IPS-15b (cell line): ENCODE data around the gene EIF4G3.
"Not testable (repeated sequence)": the region's sequence is repeated elsewhere in the genome, so short reads cannot be mapped to it uniquely, and the experiment has no call there.

Source experiments
- H3K27me3 ChIP-seq: one replicate; pipeline ENCODE4 v1.6.1; 2013; ENCODE audit warnings: low read length; ENCODE audit not compliant: control insufficient read depth, insufficient read depth
- H3K36me3 ChIP-seq: one replicate; pipeline ENCODE4 v1.6.1; 2013; ENCODE audit warnings: low read length; ENCODE audit not compliant: control insufficient read depth, insufficient read depth
- H3K4me1 ChIP-seq: one replicate; pipeline ENCODE4 v1.6.1; 2013; ENCODE audit warnings: mild to moderate bottlenecking, low read length; ENCODE audit not compliant: control insufficient read depth, insufficient read depth
- H3K4me3 ChIP-seq: one replicate; pipeline ENCODE4 v1.5.1; 2013; ENCODE audit warnings: low read depth, low read length
- H3K9ac ChIP-seq: one replicate; pipeline ENCODE4 v1.6.1; 2013; ENCODE audit warnings: low read depth, mild to moderate bottlenecking, low read length
- H3K9me3 ChIP-seq: one replicate; pipeline ENCODE4 v1.6.1; 2013; ENCODE audit warnings: mild to moderate bottlenecking, low read length; ENCODE audit not compliant: control insufficient read depth, insufficient read depth

The EIF4G3 gene

GRCh38 chr1:21143138-21143537 is 33.6 kb downstream of the EIF4G3 start:
- no peak overlapping the region for H3K9ac ChIP-seq
- H3K36me3 ChIP-seq, result no peaks in the 10 kb centered on the region

GRCh38 chr1:21141030-21141429 is 35.7 kb downstream of the EIF4G3 start:
- no peak overlapping the region for H3K4me3 ChIP-seq
- no peaks in the 10 kb centered on the region for H3K27me3 ChIP-seq
- no peaks in the 10 kb centered on the region for H3K9me3 ChIP-seq
- no peaks in the 10 kb centered on the region for H3K4me1 ChIP-seq
- no peaks in the 10 kb centered on the region for H3K36me3 ChIP-seq
- H3K9ac ChIP-seq, result no peak overlapping the region

More at GRCh38 chr1:21143138-21143537, 33.6 kb downstream of the EIF4G3 start:
- Histone ChIP-seq H3K4me1 (no peaks in the 10 kb centered on the region), H3K9me3 (no peaks in the 10 kb centered on the region), H3K27me3 (no peaks in the 10 kb centered on the region), H3K4me3 (no peak overlapping the region)

- no peak overlapping the region for H3K9ac ChIP-seq
- no peaks in the 10 kb centered on the region for H3K27me3 ChIP-seq
- H3K9me3 ChIP-seq, result no peaks in the 10 kb centered on the region
- H3K4me3 ChIP-seq, result no peak overlapping the region
- H3K36me3 ChIP-seq, result no peaks in the 10 kb centered on the region
- H3K4me1 ChIP-seq, result no peaks in the 10 kb centered on the region
Observed at GRCh38 chr1:21139601-21140000, 37.1 kb downstream of the EIF4G3 start.

GRCh38 chr1:21136344-21136743 is 40.4 kb downstream of the EIF4G3 start:
- not testable (repeated sequence) for H3K9me3 ChIP-seq, H3K36me3 ChIP-seq, H3K4me1 ChIP-seq

GRCh38 chr1:21131200-21131599 is 45.5 kb downstream of the EIF4G3 start:
- no peak overlapping the region for H3K9ac ChIP-seq
- H3K9me3 ChIP-seq, result no peaks in the 10 kb centered on the region
- H3K36me3 ChIP-seq, result no peaks in the 10 kb centered on the region
- H3K4me1 ChIP-seq, result no peaks in the 10 kb centered on the region
- no peak overlapping the region for H3K4me3 ChIP-seq
- H3K27me3 ChIP-seq, result no peaks in the 10 kb centered on the region

More at GRCh38 chr1:21136344-21136743, 40.4 kb downstream of the EIF4G3 start:
- not testable (repeated sequence) for H3K9ac ChIP-seq, H3K4me3 ChIP-seq, H3K27me3 ChIP-seq

- Histone ChIP-seq H3K27me3 (no peaks in the 10 kb centered on the region), H3K36me3 (no peaks in the 10 kb centered on the region), H3K9me3 (no peaks in the 10 kb centered on the region), H3K4me3 (no peak overlapping the region), H3K9ac (no peak overlapping the region), H3K4me1 (no peaks in the 10 kb centered on the region)
Observed at GRCh38 chr1:21129407-21129806, 47.3 kb downstream of the EIF4G3 start.

- H3K36me3 ChIP-seq, result no peaks in the 10 kb centered on the region
Observed at GRCh38 chr1:21126324-21126723, 50.4 kb downstream of the EIF4G3 start.

GRCh38 chr1:21124846-21125245 is 51.9 kb downstream of the EIF4G3 start:
- H3K4me3 ChIP-seq, result no peak overlapping the region
- H3K9ac ChIP-seq, result no peak overlapping the region
- H3K27me3 ChIP-seq, result no peaks in the 10 kb centered on the region
- no peaks in the 10 kb centered on the region for H3K9me3 ChIP-seq
- H3K4me1 ChIP-seq, result peaks cover 3% of the 10 kb centered on the region
- H3K36me3 ChIP-seq, result no peaks in the 10 kb centered on the region

More at GRCh38 chr1:21126324-21126723, 50.4 kb downstream of the EIF4G3 start:
- H3K27me3 ChIP-seq, result no peaks in the 10 kb centered on the region
- H3K4me1 ChIP-seq, result peaks cover 3% of the 10 kb centered on the region
- no peak overlapping the region for H3K4me3 ChIP-seq
- no peak overlapping the region for H3K9ac ChIP-seq
- H3K9me3 ChIP-seq, result no peaks in the 10 kb centered on the region

- H3K27me3 ChIP-seq, result no peaks in the 10 kb centered on the region
- H3K36me3 ChIP-seq, result no peaks in the 10 kb centered on the region
- peaks cover 3% of the 10 kb centered on the region for H3K4me1 ChIP-seq
- H3K4me3 ChIP-seq, result no peak overlapping the region
- H3K9ac ChIP-seq, result no peak overlapping the region
- H3K9me3 ChIP-seq, result no peaks in the 10 kb centered on the region
Observed at GRCh38 chr1:21123287-21123948, 53.3 kb downstream of the EIF4G3 start.

- no peaks in the 10 kb centered on the region for H3K36me3 ChIP-seq
- H3K9ac ChIP-seq, result no peak overlapping the region
- peaks cover 3% of the 10 kb centered on the region for H3K4me1 ChIP-seq
- H3K27me3 ChIP-seq, result no peaks in the 10 kb centered on the region
- H3K4me3 ChIP-seq, result no peak overlapping the region
- H3K9me3 ChIP-seq, result no peaks in the 10 kb centered on the region
Observed at GRCh38 chr1:21121764-21122471, 54.8 kb downstream of the EIF4G3 start.

GRCh38 chr1:21118167-21118566 is 58.5 kb downstream of the EIF4G3 start:
- peaks cover 3% of the 10 kb centered on the region for H3K4me1 ChIP-seq
- no peaks in the 10 kb centered on the region for H3K9me3 ChIP-seq
- no peaks in the 10 kb centered on the region for H3K36me3 ChIP-seq
- no peaks in the 10 kb centered on the region for H3K27me3 ChIP-seq
- H3K9ac ChIP-seq, result no peak overlapping the region
- no peak overlapping the region for H3K4me3 ChIP-seq

GRCh38 chr1:21117597-21118001 is 59.1 kb downstream of the EIF4G3 start:
- no peak overlapping the region for H3K9ac ChIP-seq
- H3K4me1 ChIP-seq, result peaks cover 3% of the 10 kb centered on the region
- no peak overlapping the region for H3K4me3 ChIP-seq
- no peaks in the 10 kb centered on the region for H3K9me3 ChIP-seq
- no peaks in the 10 kb centered on the region for H3K36me3 ChIP-seq
- H3K27me3 ChIP-seq, result no peaks in the 10 kb centered on the region
